NCI-H2196 (cell line): ENCODE data around the gene CCND3.

Experiments
- DNase-seq: peaks from one replicate; lab custom pipeline; 2025; ENCODE audit not compliant: unreplicated experiment; lab: John Stamatoyannopoulos, UW

The CCND3 gene

DNA sequence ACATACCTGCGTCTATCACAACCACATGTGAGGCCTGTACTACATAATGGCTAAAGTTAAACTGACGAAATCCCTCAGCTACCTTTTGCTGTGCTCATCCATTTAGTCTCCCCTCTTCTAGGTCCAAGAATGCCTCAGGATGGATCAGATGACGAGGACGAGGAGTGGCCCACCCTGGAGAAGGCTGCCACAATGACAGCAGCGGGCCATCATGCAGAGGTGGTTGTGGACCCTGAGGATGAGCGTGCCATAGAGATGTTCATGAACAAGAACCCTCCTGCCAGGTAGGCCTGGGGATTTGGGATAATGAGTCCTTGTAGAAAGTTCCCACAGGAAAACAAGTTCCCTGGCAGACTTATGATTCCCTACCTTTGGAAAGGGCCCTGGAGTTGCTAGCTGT is 14.4 kb downstream of the CCND3 start:
- DNase-seq, result no peak

DNA sequence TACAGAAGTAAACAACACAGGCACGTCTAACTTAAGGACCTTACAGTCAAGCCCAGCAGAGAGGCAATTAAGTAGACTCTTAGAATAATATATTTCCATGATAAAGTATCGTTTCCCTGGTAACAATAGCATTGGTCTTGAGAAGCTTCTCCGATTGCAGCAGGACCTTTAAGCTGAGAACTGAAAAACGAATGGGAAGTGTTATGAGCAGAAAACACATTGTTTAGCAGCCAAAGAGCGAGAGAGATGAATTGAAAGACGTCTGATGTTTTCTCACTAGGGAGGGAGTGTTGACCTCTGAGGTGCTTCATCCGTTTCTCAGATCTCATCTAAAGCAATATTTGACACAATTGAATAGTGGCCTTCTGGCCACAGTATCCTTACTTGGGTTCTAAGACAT is 19.5 kb downstream of the CCND3 start:
- no peak for DNase-seq

DNA sequence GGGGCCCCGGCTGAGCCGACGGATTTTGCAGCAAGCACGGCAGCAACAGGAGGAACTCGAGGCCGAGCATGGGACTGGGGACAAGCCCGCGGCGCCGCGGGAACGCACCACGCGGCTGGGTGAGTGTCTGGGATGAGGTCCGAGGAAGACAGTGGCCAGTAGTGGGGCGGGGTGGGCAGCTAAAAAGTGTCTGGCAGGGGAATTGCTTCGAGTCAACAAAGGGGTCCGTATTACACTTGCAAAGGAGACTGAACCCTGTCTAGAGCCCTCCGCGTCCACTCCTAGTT is 20.0 kb downstream of the CCND3 start:
- no peak for DNase-seq

DNA sequence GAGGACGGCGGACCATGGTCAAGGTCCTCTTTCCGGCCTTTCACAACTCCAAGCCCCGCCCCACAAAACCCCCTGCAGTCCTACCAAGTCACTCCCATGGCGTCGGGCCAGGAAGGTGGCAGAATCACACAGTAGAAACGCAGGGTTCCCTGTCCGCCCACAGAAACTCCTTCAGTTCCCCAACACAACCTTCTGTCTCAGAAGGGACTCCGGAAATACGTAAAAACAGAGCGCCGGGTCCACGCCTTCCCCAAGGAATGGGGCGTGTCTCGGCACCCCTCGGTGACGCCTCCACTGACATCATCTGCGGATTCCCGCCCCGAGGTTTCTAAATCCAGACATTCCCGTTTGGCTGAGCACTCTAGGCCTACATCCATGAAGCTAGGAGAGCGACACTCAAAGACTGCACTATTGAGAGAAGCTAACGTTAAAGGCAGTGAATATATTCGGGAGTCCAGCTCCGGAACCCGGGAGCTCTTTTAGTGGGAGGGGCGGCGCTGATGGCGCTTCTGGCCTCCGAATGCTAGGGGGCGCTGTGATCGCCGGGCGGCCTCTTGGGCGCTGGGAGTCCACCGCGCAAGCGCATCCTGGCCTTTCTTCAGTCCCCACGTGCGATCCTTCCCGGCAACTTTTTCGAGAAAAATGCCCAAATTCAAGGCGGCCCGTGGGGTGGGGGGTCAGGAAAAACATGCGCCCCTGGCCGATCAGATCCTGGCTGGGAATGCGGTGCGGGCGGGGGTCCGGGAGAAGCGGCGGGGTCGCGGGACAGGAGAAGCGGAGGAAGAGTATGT is 20.5 kb downstream of the CCND3 start, which contains the start of the genes BYSL and MED20:
TSS of gene BYSL (plus strand) at position 579 of the 791 bp plus-strand sequence. CDS start at position 643, 64 bp downstream.
TSS of gene MED20 (minus strand) at position 219 of the 791 bp plus-strand sequence. CDS start at position 98, 121 bp downstream.
- DNase-seq, result peak; percentile 93

DNA sequence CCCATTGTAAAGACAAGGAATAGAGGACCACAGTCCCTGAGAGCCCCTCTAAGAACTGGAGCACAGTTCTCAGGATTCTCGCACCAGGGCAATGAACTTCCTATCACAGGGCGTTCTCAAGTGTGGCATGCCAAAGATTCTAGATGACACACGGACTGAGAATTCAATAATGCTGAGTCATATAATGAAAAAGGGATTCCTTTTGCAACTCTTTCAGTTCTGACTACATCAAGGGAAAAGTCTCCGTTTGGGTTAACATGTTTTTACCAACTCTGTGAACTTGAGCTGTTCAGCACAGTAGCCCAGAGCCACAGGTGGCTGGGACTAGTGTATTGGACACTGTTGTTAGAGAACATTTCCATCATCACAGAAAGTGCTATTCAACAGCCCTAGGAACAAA is 24.1 kb downstream of the CCND3 start:
- DNase-seq, result no peak

DNA sequence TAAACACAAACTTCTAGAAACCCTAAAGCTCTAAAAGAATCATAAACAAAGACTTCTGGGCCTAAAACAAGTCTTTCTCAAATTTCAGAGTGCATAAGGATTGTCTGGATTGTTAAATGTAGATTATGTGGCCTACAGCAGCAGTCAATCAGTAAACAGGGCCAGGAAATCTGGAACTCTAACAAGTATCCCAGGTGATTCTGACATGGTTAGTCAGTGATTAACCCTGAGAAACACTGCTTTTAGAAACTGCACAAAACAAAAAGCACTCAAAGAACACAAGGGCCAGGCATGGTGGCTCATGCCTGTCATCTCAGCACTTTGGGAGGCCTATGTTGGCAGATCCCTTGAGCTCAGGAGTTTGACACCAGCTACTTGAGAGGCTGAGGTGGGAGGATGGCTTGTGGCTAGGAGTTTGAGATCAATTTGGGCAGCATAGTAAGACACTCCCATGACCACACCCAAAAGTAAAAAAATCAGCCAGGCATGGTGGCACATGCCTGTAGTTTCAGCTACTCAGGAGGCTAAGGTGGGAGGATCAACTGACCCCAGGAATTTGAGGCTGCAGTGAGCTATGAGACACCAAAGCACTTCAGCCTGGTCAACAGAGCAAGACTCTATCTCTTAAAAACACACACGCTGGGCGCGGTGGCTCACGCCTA is 26.6 kb downstream of the CCND3 start:
- no peak for DNase-seq

DNA sequence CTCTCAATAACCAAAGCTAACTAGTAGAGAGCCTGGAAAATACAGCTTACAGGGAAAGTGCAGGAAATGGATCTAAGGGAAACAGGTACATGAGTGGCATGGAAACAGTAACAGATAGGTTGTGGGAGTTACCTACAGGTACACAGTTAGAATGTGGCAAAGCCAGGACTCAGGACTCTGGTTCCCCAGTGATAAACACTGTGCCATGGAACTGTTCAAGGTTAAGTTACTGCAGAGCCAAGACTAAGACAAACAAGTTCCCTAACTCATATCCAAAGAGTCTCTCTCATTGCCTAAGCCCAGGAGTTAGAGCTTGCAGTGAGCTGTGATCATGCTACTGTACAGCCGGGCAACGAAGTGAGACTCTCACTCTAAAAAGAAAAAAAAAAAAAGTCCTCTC is 27.3 kb downstream of the CCND3 start:
- no peak for DNase-seq

DNA sequence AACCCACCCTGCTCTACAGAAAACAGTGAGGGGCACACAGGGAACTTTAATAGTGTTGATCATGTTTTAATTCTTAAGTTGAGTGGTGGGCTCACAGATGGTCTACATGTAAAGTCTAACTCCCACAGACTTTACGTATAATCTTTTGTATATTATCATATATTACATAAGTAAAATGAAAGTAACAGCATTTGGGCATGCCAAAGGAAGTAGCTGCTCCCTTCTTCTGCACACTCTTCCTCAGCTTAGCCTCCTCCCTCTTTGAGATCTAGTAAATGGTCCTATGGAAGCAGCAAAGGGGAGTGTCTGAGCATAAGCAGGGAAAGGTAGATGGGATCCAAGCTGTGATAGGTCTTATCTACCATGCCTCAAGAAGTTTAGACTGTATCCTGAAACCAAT is 31.9 kb downstream of the CCND3 start:
- DNase-seq, result no peak

DNA sequence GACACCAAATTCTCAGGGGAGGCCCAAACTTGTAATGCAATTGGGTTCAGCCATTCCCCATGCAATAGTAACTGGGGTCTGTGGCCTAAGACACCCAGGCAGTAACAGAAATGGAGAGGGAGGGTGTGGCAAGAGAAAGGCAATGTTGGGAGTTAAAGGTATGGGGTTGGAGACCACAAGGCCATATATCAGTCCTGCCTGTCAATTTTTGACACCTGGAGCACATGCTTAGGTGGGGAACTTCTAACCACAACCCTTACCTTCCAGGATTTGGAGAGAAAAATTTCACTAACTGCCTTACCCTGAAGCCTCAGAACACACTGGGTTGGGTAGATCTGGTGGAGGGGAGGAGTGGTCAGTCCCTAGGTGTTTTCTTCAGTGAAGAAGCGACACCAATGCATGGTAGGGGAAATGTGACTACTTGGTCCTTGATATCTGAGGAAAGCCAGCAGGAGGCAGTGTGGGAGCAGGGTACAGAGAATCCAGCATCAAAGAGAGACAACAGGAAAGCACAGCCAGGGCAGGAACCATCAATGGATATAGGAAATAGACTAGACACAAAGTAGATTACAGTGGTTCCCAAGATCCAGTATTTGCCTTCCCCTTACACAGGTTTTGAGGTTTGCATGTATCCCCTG is 39.6 kb downstream of the CCND3 start:
- no peak for DNase-seq

DNA sequence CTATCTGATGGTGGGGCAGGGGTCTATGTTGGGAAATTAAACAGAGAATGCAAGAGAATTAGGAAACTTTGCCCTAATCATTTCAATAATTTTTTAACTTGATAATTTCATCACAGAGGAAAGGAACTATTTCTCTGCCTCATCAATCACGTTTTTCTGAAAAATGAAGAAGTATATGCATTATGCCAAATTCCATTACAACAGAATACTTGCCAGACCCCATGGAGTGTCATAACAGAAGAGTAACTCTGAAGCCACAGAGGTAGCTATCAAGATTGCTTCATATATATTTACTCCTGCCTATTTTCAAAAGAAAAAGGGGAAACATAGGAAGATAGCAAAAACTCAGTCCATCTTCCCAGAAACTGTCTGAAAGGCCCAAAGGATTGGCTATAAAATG is 40.7 kb downstream of the CCND3 start:
- no peak for DNase-seq

DNA sequence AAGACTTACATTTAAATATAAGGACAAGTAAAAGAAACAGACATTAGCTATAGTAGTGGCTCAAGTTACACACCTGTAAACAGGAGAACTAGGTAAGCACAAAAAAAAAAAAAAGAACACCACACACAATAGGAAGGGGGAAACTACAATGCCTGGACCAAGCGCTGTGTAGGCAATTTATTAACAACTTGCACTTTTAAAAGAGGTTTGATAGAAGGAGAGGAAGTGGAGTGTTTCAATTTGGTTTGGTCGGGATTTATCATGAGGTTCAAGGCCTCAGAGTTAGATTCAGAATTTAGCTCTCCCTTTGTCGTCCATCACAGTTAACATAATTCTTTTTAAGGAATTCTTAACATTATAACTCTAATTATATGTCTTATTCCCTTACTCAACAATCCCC is 45.3 kb downstream of the CCND3 start:
- DNase-seq, result no peak

DNA sequence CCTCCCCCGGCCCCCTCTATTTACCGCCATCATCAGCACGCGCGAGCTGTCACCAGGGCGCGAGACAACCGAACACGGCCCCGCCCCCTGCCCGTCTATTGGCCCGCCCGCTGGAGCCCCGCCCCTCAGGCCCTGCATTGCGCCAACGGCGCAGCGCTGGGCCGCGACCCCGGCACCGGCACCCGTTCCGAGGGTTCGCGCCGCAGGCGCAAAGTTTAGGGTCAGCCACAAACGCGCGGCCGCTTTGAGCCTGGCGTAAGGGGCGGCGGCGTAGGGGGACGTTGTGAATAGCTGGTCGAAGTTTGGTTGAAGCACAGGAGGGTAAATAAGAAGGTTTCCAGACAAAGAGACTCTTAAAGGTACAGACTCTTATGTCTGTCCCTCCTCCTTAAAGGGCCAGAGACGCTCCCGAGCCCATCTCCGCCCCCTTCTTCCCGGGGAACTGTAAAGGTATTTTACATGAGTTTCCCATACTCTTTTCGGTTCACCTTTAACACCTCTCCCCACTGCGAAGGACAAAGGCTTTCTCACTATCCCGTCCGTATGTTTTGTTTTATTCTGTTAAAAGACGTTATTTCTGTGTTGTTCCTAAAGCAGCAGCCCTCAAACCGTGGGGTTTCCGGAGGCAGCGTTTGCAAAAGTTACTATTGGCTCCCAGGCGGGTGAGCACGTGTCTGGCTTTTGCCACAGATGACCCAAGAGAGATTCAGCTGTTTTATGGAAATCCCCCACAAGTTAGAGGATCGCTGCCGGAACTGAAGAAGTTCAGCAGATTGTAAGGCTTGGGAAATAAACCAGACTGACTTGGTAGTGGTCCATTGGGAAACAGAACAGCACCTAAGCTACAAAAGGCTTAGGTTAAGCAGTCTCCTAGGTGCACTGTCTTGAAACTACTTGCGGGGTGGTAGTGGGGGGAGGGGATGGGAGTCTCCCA is 46.0 kb downstream of the CCND3 start, which contains the start of gene USP49:
TSS of gene USP49 (minus strand) at position 76 of the 934 bp plus-strand sequence. CDS start 88,392 bp downstream, outside the sequence.
- peak; percentile 92 for DNase-seq

DNA sequence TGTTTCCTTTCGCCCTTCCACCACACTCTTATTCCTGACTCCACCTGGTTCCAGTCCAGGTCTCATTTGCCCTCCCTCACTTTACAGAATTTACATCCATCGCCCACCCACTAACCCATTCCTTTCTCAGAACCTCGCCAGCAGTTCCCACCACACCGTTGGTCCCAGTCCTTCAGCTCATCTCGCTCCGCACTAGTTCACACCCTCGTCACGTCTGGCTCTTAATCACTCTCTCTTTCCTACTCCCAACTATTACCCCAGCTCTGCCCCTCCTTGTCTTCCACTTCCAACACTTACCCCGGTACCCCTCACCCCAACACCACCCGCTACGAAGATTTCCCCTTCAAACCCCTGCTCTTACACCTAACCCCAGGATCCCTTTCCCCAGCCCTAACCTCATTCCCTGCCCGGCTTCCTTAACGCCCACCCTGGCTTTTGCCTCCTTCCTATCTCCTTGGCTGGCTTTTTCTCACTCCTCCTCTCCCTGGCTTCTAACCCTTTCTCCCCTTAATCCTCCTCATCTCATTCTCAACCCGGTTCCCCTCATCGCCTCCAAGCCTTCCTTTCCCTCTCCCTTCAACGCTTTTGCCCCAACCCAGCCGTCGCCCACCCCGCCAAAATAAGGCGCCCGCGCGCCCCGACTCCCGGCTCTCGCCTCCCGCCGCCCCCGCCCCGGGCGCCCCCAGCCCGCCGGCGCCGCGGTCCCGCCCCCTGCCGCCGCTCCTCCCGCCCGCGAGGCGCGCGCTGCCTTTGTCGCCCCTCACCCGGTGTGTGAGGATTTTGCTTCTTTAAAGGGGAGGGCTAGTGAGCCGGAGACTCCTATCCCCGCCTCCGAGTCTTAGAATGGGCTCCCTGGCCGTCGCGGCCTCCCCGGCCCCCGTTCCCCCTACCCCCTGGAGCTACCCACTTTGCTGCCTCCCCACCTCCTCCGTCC is 47.0 kb downstream of the CCND3 start:
- DNase-seq, result no peak

DNA sequence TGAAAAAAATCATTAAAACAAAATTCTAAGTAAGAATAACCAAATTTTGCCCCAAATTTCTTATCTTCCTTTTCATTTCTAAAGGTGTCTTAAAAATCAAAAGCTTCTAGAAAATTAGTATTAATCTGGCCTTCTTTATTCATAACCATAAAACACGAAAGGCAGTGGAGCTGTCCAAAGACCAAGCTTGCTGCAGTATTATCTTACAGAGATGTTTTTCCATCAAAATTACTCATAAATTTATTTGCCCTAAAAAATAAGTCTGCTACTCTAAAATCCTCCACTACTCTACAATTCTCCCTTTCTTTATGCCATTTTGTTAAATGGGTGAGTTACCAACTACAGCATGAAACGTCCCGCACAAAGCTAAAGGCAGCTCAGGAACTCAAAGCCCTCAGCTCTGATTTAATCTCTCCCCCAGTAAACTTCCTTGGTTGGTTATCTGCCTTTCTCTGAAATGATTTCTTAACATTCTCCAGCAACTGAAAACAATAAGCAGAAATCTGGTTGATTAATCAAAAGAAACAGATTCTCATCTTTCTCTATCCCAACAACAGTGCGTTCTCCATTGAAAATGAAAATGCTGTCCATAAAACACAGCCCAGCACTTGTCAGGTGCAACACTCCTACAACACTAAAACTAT is 48.6 kb downstream of the CCND3 start:
- no peak for DNase-seq

DNA sequence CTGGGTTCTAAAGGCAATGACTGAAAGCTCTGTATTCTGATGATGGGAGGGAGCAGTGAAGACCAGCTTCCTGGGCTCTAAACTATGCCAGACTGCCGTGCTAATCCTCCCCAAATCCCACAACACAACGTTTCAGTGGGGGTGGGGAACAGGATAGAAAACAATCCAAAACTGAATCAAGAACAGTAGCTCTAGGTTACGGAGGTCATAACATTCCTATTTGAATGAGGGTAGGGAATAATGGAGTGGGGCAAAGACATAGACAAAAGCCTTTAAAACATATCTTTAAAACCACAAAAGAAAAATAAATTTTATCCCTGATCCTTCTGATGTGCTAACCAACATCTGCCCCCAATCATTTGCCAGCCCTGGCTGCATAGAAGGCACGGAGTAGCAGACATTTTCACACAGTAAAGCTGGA is 54.3 kb downstream of the CCND3 start:
- no peak for DNase-seq

DNA sequence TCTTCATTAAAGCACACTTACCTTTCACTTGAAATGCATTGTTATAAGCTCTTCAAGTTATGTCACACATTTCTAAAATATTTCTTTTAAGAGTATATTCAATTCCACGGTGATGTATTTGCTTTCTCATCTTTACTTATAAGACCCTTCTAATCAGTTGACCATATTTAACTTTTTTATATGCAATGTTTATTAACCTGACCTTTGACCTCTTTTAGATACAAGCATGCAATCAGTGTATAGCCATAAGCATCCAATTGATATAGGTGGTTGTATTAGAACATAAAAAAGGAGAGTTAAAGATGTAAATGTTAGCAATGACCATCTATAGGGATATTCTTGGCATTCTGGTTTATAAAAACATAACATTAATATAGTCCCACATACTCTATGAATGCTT is 55.7 kb downstream of the CCND3 start:
- no peak for DNase-seq

DNA sequence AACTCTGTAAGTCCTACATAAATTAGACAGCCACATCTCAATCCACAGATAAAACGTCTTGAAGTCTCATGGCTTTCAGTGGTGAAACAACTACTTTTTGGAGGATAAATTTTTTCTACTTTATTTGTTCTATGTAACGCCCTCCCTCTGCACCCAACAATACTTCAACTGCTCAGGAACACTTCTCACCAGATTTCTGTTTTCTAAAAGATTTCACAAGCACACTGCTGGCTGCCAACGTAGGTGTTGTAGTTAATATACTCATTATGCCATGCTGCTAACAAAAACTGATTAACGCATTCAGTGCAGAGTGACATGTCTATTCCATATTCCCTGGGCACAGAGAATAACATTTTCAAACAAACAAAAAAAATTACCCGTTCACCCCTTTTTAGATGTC is 56.7 kb downstream of the CCND3 start:
- DNase-seq, result no peak
